ENCODE measurements around the gene CRKL.

GRCh38 chr22:20899827-20900423 lies 17.3 kb upstream of the CRKL start:
- TF ChIP-seq CTCF (conservative IDR thresholded peaks at IDR 0.05; ENCODE audit: low read length) (no peak), EZH2phosphoT487 (IDR thresholded peaks at IDR 0.05; ENCODE audit: borderline replicate concordance) (no peak)

Measured in Loucy (cell line).